NCI-H146 treated with DMSO at 0.1 percent for 48 hours (cell line): Measurements from ENCODE around the gene CMTM3.
"Not testable (repeated sequence)": the region's sequence is repeated elsewhere in the genome, so short reads cannot be mapped to it uniquely, and the experiment has no call there.

Experiments used
- DNase-seq: peaks from one replicate; lab custom pipeline; 2025; ENCODE audit not compliant: unreplicated experiment; lab: John Stamatoyannopoulos, UW

Gene CMTM3

GRCh38 chr16:66604376-66605176 is at the start of gene CMTM3:
CMTM3 (plus strand) TSS chr16:66604704; CDS start chr16:66604806, 102 bp downstream.
- DNase-seq: peak; percentile 23

- DNase-seq: no peak
Measured at GRCh38 chr16:66560107-66560506, 44.4 kb upstream of the CMTM3 start.

GRCh38 chr16:66561381-66562080 is 43.0 kb upstream of the CMTM3 start:
- DNase-seq: no peak

GRCh38 chr16:66562409-66562808 is 42.1 kb upstream of the CMTM3 start:
- DNase-seq: no peak

GRCh38 chr16:66562986-66563385 is 41.5 kb upstream of the CMTM3 start:
- DNase-seq: no peak

GRCh38 chr16:66563574-66564334 is 40.8 kb upstream of the CMTM3 start:
- DNase-seq: no peak

GRCh38 chr16:66566051-66566901 is 38.2 kb upstream of the CMTM3 start, which contains the start of gene CMTM1:
CMTM1 (plus strand) TSS chr16:66566439; CDS start chr16:66566514, 75 bp downstream.
- no peak for DNase-seq

- not testable (repeated sequence) for DNase-seq
Measured at GRCh38 chr16:66567270-66567669, 37.2 kb upstream of the CMTM3 start.

- no peak for DNase-seq
Measured at GRCh38 chr16:66568355-66568754, 36.1 kb upstream of the CMTM3 start.

GRCh38 chr16:66569131-66569530 is 35.4 kb upstream of the CMTM3 start:
- DNase-seq: no peak

GRCh38 chr16:66569827-66570405 is 34.6 kb upstream of the CMTM3 start:
- DNase-seq: no peak

- no peak for DNase-seq
Measured at GRCh38 chr16:66572356-66572755, 32.1 kb upstream of the CMTM3 start.

- DNase-seq: no peak
Measured at GRCh38 chr16:66574081-66574480, 30.4 kb upstream of the CMTM3 start.

- no peak for DNase-seq
Measured at GRCh38 chr16:66574531-66574930, 30.0 kb upstream of the CMTM3 start.

GRCh38 chr16:66575060-66575459 is 29.4 kb upstream of the CMTM3 start:
- no peak for DNase-seq

- no peak for DNase-seq
Measured at GRCh38 chr16:66576296-66576695, 28.2 kb upstream of the CMTM3 start.

GRCh38 chr16:66578651-66579531 is 25.6 kb upstream of the CMTM3 start, which contains the start of gene CMTM2:
CMTM2 (plus strand) TSS chr16:66579463; CDS start chr16:66579608, 145 bp downstream.
- DNase-seq: no peak

GRCh38 chr16:66580605-66581209 is 23.8 kb upstream of the CMTM3 start:
- DNase-seq: no peak
